Measurements from ENCODE around the gene FZR1.
"Not testable (repeated sequence)": the region's sequence is repeated elsewhere in the genome, so short reads cannot be mapped to it uniquely, and the experiment has no call there.

Gene FZR1

DNA sequence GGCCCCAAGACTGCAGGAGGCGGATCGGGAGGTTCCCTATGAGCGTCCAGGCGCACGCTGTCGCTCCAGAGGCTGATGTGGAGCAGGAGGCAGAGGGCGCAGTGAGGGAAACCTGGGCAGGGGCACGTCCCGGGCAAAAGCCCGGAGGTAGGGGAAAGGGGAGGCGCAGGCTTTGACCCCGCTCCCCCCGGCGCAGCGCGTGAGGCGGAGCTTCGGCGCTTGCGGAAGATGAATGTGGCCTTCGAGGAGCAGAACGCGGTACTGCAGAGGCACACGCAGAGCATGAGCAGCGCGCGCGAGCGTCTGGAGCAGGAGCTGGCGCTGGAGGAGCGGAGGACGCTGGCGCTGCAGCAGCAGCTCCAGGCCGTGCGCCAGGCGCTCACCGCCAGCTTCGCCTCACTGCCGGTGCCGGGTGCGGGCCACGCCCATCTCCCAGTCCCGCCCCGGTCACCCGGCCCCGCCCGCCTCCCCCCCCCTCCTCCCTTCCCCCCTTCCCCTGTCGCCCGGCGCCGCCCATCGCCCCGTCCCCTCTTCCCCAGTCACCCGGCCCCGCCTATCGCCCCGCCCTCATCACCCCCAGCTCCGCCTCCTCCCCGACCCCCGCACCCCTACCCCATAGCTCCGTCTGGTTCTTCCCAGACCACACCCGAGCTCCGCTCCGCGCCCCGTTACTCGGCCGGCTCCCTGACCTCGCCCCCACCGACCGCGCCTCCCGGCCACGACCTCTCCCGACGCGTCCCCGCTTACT is 70.8 kb downstream of the FZR1 start:
- no peak for DNase-seq

GRCh38 chr19:3577723-3578344 is 71.7 kb downstream of the FZR1 start:
- DNase-seq: no peak

GRCh38 chr19:3578390-3578789 is 72.3 kb downstream of the FZR1 start:
- no peak for DNase-seq

- no peak for DNase-seq
Observed at GRCh38 chr19:3580156-3580934, 74.2 kb downstream of the FZR1 start.

DNA sequence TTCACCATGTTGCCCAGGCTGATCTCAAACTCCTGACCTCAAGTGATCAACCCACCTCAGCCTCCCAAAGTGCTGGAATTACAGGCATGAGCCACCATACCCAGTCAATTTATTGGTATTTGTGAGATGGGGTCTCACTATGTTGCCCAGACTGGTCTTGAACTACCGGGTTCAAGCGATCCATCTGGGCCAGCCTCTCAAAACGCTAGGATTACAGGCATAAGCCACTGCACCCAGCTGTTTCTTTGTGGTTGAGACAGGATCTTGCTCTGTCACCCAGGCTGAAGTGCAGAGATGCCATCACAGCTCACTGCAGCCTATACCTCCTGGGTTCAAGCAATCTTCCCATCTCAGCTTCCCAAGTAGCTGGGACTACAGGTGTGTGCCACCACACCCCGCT is 75.7 kb downstream of the FZR1 start:
- DNase-seq: not testable (repeated sequence)

GRCh38 chr19:3584036-3584802 is 78.1 kb downstream of the FZR1 start:
- not testable (repeated sequence) for DNase-seq

DNA sequence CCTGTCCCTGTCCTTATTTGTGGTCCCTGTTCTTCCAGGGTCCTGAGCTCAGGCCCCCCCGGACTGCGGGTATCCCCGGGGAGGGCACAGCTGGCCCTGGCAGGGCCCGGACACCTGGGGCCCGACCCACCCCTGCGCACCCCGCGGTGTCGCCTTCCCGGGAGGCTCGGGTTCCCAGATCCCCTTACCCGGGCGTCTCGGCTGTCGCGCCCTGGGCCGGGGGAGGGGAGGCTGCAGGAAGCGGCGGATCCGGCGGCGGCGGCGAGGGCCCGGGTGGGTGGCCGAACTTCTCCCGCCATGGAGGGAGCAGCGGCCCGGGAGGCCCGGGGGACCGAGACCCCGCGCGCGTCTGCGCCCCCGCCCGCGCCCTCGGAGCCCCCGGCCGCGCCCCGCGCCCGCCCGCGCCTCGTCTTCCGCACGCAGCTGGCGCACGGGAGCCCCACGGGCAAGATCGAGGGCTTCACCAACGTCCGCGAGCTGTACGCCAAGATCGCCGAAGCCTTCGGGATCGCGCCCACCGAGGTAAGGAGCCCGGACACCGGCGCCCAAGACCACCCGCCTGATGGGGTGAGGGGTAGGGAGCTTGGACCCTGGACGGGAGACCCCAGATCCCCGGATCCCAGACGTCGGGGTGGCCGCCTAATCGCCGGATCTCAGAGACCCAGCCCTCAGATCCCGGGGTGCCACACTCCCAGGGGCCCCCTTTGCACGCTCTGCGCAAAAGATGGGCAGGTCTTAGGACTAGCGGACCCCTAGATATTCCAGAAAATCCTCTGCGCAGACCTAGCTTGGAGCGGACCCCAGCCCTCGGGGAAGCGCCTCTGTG is 79.4 kb downstream of the FZR1 start, which contains the start of gene GIPC3:
GIPC3 (plus strand) TSS at position 178 of the 826 bp plus-strand sequence; CDS start at position 298, 120 bp downstream.
- no peak for DNase-seq

- DNase-seq: no peak
Observed at GRCh38 chr19:3586127-3586626, 80.1 kb downstream of the FZR1 start.

- DNase-seq: no peak
Observed at GRCh38 chr19:3586707-3587346, 80.7 kb downstream of the FZR1 start.

Data from NCI-H1417 treated with DMSO at 0.1 percent for 48 hours (cell line).